CD1c-positive myeloid dendritic cell (primary cell): ENCODE measurements around the gene DOCK2.
"Not testable (repeated sequence)": the region's sequence is repeated elsewhere in the genome, so short reads cannot be mapped to it uniquely, and the experiment has no call there.

ENCODE experiments used
- DNase-seq: peaks from one replicate; pipeline ENCODE4 v3.0.0-alpha.2; 2016; ENCODE audit errors: extremely low spot score

DOCK2 gene

DNA sequence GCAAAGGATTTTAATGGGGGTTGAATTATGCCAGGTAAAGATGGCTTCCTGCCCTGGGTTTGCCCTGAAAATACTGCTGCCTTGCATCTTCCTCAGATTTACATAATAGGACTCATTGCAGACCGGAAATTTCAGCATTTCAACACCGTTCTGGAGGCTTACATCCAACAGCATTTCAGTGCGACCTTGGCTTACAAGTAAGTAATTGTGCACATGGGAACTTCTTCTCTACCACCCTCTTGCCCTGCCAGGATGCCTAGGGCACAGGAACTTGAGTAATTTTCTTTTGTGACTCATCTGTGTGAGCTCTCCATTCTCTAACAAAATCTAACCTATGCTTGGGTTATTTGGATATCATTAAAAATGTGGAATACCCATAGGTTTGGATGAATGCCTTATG, 80.2 kb downstream of the DOCK2 start:
- DNase-seq = peak; percentile 11

DNA sequence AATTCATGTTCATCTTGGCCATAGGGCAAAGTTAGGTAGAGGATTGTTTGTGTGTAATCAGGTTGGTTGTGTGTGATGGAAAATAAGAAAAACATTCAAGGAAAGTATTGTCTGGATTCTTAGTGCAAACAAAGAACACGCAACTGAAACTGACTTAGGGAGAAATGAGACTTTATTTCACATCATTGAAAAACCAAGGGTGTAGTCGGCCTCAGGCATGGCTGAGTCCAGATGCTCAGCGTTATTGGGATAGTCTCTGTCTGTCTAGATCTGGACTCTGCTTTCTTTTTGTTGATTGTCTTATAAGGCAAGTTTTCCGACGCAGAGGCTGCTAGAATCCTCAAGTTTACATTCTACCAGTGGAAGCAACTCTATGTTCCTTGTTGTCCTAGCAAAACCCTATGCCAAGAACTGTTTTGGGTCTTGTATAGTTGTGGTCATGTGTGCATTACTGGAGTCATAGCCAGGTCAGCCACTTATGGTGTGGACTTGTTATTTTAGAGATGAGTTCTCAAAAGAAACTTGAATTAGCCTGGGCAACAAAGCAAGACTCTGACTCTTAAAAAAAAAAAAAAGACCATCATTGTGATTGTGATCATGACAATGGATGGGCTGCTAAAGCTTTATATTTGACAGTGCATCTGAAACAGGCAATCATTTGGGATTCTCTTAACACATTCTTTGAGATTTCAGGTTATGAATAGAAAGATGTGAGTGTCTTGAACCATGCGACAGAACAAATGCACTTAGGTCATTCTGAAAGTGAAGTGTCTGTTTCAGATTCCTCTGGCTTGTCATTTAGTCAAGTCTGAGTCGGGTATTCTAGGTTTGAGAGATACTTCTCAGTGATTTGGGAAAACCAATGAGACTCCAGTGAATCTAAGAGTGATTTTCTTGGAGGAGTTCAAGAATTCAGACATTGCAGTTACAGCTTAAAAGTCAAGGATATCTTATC, 82.6 kb downstream of the DOCK2 start:
- no peak for DNase-seq

DNA sequence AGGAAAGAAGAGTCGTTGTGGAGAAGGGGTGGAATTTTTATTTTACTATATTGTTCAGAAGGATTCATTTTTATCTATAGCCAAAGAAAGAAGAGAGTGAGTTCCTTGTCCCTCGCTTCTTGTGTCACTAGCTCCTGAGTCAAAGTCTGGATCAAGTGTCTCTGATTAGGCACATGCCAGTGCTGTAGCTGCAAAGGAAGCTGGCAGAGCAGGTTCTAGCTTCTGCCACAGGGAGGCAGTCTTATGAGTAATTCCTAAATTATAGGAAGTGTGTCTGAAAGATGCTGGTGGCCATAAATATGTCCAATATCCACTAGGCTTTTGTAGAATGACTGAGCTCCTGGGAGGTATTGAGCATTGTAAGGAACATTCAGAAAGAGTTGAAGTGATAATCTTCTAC, 84.7 kb downstream of the DOCK2 start:
- no peak for DNase-seq

DNA sequence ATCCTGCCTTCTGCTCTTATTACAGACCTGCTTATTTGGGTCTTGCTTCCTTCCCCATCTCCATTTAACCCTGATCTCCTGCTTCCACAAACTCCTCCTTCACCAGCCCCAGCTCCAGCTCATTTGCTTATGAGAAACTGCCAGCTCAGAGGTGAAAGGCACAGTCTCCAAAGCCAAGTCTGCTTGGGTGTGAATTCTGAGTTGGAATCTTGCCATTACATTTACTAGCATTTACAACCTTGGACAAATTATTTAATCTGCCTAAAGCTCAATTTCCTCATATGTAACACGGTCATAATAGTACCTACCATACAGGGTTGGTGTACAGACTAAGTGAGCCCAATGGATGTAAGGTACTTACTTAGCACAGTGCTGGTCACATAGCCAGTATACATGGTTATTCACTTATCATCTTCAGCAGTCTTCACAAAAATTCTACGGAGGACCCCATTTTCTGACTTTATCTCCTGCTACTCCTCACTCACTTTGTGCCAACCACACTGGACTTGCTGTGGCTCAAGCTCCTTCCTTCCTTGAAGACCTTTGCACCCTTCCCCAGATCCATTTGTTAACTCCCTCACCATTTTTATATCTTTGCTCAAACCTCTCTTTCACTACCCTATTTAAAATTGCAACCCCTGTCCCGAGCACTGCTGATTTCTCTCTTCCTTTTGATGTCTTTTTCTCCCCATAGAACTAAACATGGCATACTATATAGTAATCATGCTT, 86.2 kb downstream of the DOCK2 start:
- DNase-seq = no peak

DNA sequence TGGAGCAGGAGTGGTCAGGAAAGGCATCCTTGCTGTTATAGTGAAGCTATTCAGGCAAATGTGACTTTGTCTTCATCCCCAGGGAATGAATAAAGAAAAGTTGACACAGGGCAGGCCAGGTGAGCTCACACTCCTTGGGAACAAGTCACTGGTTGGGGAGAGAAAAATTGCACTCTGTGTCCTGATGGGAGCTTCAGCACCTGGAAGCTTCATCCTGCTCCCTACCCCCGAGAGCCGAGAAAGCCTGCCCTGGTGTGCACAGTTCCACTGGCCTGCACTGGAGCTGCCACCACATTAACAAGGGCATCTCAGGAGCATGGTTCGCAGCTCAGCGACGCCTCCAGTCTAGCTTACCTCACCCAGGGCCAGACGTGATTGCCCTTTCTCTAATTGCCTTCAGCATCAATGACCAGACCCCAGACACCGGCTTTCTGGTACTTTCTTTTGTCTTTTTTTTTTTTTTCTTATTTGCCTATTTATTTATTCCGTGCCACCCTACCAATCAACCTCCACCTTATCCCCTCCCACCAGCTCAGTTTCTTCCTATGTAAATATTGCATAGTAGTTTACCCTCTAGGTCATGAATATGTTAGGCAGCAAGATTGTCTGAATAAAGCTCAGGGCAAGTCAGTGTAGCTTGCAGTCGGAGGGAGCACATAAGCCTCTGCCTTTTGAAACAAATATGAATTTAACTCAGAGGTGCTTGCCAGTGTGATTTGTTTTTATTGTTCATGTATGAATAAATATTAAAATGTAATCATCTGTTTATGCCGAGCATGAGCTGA, 87.4 kb downstream of the DOCK2 start:
- DNase-seq = no peak

DNA sequence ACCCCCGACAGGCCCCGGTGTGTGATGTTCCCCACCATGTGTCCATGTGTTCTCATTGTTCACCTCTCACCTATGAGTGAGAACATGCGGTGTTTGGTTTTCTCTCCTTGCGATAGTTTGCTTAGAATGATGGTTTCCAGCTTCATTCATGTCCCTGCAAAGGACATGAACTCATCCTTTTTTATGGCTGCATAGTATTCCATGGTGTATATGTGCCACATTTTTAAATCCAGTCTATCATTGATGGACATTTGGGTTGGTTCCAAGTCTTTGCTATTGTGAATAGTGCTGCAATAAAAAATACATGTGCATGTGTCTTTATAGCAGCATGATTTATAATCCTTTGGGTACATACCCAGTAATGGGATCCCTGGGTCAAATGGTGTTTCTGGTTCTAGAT, 88.6 kb downstream of the DOCK2 start:
- DNase-seq = not testable (repeated sequence)

DNA sequence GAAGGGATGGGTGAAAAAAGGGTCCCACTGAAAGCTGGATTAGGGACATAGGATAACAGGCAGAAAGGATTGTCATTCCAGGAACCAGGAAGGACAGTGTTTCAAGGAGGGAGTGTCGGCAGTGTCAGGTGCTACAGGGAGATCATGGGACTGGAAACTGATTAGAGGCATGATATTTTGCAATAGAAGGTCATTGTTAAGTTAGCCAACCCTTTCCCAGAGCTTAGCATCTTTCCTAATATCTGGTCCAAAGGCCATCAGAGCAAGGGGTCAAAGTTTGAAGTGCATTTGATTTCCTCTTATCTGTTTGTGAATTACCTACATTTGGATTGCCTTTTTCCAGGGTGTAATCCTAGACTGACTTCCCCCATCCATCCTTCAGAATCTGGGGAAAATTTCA, 91.3 kb downstream of the DOCK2 start:
- DNase-seq = no peak

DNA sequence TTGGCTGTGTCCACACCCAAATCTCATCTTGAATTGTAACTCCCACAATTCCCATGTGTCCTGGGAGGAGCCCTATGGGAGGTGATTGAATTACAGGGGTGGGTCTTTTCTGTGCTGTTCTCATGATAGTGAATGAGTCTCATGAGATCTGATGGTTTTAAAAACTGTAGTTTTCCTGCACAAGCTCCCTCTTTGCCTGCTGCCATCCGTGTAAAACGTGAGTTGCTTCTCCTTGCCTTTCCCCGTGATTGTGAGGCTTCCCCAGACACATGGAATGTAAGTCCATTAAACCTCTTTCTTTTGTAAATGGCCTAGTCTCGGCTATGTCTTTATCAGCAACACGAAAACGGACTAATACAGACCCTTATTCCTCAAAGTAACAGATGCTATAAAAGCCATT, 94.1 kb downstream of the DOCK2 start:
- DNase-seq = no peak

DNA sequence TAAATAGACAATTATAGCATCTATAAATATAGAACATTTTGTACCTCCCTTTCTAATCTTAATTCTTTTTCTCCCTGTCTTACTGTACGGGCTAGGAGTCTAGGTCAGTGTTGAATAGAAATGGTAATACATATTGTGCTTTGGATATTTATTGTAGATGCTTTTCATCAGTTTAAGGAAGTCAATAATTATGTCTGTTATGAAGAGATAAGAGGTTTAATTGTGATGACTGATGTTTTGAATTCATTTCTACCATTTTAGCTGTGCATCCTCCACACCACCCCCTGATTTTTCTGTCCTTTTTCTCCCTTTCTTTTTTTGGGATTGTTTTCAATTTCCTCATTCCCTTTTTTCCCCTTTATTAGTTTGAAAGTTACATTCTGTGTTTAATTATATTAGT, 95.8 kb downstream of the DOCK2 start:
- no peak for DNase-seq

DNA sequence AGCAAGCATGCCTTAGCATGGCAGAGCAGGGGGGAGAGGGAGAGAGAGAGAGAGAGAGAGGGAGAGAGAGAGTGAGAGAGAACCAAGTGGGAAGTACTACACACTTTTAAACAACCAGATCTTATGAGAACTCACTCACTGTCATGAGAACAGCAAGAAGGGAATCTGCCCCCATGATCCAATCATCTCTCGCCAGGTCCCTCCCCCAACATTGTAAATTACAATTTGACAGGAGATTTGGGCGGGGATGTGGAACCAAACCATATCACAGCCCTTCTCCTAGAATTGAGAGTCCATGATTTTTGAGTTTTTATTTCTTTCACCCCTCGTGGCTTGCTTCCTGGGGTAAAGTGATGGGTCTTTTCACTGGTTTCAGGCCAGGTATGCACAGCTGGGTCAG, 98.8 kb downstream of the DOCK2 start:
- no peak for DNase-seq

DNA sequence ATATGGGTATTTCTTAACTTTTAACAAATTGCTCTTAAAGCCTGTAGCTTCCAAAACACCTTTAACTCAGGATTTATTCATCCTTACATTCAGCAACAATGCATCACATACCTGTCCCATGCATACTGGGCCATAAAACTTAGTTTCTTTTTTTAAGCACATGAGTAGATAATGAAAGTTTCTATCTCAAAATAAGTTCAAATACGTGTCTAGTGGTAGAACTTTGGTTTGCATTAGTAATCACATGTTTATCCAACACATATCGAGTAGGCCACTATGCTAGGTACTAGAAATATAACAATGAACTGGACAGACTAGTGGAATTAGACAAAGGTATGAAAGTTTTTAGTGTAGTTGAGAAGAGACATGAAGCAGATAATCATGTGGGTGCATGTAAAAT, 99.6 kb downstream of the DOCK2 start:
- no peak for DNase-seq

DNA sequence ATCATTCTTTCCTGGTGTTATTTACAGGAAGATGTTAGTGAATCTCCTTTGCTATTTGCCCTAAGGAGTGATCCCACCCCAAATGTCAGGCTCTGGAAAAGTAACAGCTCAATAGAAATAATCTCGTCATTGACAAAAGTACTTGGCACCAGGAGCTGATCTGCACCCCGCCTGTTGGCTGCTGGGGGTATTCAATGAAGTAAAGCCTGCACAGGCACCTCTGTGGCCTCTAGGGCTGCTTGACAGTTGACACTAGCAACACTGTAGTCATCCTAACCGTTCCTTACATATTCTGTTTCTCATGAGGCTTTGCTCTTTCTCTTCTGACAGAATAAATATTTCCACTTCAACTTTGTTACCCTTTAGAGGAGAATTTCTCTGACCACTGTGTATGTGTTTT, 103.4 kb downstream of the DOCK2 start:
- no peak for DNase-seq

DNA sequence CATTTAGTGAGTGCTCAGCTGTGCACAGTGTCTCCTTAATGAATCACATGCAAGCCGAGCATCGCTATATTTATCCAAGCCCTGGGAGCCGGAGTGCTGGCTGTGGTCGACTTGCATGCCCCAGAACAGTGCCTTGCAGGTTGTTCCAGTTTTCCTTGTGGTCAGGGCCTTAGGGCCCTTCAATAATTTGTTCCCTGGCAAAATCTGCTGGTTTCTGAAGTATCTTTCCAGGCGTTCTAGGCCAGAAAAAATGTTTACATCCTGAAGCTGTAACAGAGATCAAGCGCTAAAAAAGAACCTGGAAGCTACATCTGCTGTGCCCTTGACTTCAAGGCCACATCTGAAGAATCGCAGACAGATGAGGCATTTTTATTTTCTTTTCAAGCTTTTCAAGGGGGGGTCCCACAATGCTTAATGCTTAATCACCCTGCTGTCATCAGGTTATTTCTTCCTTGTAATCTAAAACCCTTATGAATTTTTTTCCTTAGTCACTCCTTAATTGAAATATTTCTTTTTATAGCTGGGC, 105.8 kb downstream of the DOCK2 start:
- DNase-seq = no peak

DNA sequence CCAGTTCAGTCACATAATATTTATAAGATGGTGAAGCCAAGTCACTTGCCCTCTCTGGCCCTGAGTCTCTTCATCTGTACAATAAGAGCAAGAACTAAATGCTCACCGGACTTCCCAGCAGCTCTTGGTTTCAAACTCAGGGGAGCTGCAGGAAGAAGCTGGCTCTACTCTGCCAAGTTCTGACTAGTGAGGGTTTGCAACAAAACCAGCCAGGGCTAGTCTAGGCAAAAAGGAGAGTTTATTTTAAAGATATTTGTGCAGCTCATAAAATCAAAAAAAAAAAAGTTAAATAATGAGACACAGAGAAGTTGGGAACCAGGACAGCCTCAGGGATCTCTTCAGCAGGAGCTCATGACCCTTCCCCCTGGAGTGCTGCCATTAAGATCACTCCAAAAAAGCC, 107.3 kb downstream of the DOCK2 start:
- no peak for DNase-seq

DNA sequence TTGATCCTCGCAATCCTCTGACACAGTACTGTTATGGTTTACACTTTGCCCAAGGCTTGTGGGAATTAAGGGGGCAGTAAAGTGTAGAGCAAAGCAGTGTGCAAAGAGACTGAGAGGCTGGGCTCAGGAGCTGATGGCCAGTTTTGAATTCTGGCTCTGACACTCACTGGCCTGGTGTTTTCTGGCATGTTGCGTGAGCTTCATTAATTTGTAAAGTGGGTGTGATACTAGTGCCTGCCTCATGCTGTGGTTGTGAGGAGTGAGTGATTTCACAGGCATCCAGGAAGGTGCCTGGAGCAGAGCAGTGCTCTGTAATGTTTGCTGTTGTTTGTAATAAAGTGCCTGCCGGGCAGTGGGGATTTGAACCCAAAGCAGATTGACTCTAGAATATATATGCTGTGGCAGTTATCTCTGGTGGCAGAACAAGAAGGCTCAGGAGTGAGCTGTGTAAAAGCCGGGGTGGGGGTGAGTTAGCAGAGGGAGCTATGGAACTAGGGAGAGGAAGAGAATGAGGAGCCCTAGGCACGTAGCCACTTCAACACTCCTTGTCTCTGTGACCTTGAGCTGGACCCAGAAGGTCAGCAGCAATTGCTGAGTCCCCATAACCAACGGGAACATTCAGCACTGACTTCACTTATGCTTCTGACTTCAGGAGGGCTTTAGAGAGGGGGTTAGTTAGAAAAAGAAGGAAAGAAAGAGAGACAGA, 108.5 kb downstream of the DOCK2 start:
- no peak for DNase-seq

DNA sequence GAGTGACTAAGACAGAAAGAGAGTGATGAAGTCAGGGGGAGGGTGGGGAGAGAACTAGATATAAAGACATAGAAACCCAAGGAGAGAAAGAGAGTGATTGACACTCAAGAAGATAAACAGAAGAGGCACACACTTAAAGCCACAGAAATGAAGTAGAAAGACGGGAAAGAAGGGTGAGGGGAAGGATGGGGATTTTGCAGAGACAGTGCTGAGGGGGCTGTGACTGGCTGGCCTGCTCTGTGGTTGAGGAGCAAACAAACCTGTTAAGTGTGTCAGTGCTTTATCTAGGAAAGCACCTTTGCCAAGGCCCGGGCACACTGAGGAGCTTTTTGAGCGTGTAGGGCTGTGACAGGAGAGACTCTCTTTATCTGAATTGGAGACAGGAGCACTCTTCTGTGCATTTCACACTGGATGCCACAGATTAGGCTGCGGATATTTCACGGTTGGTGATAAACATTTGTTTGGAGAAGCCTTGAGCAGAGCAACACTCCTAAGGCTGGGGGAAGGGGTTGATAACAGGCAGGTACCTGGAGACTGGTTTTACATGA, 109.1 kb downstream of the DOCK2 start:
- no peak for DNase-seq

DNA sequence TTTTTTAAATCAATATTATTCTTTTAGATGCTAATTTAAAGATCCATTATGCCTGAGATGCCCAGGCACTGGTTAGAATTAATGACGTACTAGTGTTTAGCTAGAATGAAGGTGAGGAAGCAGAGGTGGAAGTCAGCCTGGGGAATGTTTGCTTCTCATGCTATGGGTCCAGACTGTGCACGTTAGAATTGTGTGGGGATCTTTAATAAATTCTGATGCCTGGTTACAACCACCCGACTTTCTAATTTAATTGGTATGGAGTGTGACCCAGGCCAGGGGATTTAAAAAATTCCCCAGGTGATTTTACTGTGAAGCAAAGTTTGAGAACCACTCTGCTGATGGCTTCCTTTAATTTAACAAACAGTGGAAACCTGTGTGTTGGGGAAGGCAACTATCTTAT, 111.1 kb downstream of the DOCK2 start:
- DNase-seq = no peak

DNA sequence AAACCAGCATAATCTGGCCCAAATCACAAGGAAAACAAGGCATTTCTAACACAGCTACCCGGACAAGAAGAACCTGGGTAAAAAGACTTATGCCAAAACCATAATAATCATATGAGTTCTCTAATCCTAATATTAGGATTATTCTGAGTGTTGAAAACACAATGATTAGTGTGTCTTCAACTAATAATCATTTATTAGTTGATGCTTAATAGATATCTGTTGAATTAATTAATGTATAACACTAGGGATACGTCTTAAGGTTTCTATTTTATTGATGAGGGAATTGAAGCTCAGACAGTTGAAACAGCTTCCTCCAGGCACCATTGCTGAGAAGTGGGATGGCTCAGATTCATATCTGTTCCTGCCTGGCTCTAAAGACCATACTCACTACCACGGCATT, 112.2 kb downstream of the DOCK2 start:
- no peak for DNase-seq

DNA sequence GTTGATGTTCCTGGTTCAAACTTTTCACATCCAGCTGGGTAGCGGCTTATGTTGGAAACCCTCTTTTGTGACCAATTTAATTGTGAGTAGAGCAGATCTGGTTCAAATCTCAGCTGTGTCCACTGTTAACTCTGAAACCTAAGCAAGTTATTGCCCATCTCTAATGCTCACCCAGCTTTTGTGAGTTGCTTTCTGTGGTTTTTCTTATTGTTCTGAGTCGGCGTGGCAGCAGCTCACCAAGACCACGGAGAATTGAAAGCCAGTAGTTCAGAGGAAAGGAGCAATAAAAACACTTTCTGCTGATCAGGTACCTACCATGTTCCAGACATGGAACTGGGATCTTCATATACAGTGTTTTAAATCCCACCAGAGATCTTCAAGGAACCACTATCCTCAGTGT, 114.4 kb downstream of the DOCK2 start:
- no peak for DNase-seq

DNA sequence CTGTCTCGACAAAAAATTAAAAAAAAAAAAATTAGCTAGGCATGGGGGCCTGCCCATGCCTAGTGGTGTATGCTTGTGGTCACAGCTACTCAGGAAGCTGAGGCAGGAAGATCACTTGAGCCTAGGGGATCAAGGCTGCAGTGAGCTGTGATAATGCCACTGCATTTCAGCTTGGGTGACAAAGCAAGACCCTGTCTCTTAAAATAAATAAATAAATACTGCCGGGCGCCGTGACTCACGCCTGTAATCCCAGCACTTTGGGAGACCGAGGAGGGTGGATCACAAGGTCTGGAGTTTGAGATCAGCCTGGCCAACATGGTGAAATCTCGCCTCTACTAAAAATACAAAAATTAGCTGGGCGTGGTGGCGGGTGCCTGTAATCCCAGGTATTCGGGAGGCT, 115.5 kb downstream of the DOCK2 start:
- DNase-seq = not testable (repeated sequence)

DNA sequence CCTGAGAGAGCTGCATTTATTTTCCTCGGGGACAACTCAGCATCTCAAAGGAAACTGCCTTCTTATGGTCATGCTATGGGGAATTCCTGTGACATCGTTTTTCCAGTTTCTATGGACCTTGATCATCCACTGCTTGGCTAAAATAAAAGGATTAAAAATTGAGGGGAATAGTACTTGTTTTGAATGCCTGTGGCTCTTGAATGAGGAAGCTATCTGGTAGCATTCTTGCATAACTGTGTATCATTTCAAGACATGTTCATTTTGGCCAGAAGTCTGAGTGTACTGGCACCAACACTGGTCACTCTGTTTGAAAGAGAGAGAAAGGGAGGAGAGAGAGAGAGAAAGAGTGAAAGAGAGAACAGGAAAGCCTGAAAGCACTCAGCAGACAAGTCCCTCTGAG, 116.7 kb downstream of the DOCK2 start:
- peak; percentile 12 for DNase-seq
